ENCODE measurements around the gene TIAM2.
"Not testable (repeated sequence)": the region's sequence is repeated elsewhere in the genome, so short reads cannot be mapped to it uniquely, and the experiment has no call there.

Gene TIAM2

DNA sequence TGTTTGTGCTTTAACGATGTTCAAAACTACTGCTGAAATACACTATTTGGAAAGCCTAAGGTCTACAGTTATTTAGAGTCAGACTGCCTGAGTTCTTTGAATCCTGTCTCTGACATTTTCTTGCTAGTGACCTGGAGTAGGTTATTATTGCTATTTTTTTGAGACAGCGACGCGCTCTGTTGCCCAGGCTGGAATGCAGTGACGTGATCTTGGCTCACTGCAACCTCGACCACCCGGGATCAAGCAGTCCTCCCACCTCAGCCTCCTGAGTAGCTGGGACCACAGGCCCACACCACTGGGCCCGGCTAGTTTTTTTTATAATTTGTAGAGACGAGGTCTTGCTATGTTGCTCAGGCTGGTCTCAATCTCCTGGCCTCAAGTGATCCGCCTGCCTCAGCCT lies 96.6 kb downstream of the TIAM2 start:
- no peak overlapping the region for H3K4me3 Mint-ChIP-seq
- H3K27ac Mint-ChIP-seq = no peak overlapping the region
- peaks cover under 1% of the 10 kb centered on the region for H3K9me3 Mint-ChIP-seq
- peaks cover 3% of the 10 kb centered on the region for H3K4me1 Mint-ChIP-seq (ENCODE audit: low read depth)
- no peaks in the 10 kb centered on the region for H3K27me3 Mint-ChIP-seq (ENCODE audit: low read depth)
- DNase-seq (ENCODE audit: low spot score) = no peak
- peaks cover 1% of the 10 kb centered on the region for H3K36me3 Mint-ChIP-seq (ENCODE audit: low read depth)

DNA sequence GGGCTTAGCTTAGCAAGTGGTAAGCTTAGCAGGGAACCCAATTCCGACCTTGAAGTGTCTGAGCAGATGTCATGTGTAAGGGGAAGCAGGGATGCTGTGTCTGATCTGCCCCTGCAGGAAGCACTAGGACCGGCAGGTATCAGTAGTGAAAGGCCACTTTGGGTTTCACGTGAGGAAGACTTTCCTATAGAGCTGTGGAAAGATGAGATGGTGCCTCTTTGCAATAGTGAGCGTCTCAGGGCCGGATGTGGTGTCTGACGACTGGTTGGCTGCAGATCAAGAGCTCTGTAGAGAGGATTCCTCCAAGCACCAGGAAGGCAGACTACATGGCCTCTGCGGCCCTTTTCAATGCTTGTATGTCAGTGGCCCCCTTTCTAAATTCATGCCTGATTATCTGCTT lies 98.3 kb downstream of the TIAM2 start:
- Mint-ChIP-seq H3K27ac (no peak overlapping the region), H3K36me3 (ENCODE audit: low read depth) (peaks cover 8% of the 10 kb centered on the region), H3K27me3 (ENCODE audit: low read depth) (no peaks in the 10 kb centered on the region), H3K4me1 (ENCODE audit: low read depth) (peaks cover 3% of the 10 kb centered on the region), H3K9me3 (peaks cover 5% of the 10 kb centered on the region), H3K4me3 (no peak overlapping the region)
- DNase-seq (ENCODE audit: low spot score) = no peak

- Mint-ChIP-seq H3K9me3 (peaks cover 5% of the 10 kb centered on the region), H3K4me3 (no peak overlapping the region), H3K36me3 (ENCODE audit: low read depth) (peaks cover 8% of the 10 kb centered on the region), H3K27me3 (ENCODE audit: low read depth) (no peaks in the 10 kb centered on the region), H3K27ac (no peak overlapping the region), H3K4me1 (ENCODE audit: low read depth) (peaks cover 1% of the 10 kb centered on the region)
- no peak for DNase-seq (ENCODE audit: low spot score)
Measured at GRCh38 chr6:155100087-155100486, 105.0 kb downstream of the TIAM2 start.

GRCh38 chr6:155100591-155100990 lies 105.5 kb downstream of the TIAM2 start:
- Mint-ChIP-seq H3K4me1 (ENCODE audit: low read depth) (peaks cover 1% of the 10 kb centered on the region), H3K9me3 (peaks cover 5% of the 10 kb centered on the region), H3K27me3 (ENCODE audit: low read depth) (no peaks in the 10 kb centered on the region), H3K27ac (no peak overlapping the region), H3K36me3 (ENCODE audit: low read depth) (peaks cover 8% of the 10 kb centered on the region), H3K4me3 (no peak overlapping the region)
- no peak for DNase-seq (ENCODE audit: low spot score)

DNA sequence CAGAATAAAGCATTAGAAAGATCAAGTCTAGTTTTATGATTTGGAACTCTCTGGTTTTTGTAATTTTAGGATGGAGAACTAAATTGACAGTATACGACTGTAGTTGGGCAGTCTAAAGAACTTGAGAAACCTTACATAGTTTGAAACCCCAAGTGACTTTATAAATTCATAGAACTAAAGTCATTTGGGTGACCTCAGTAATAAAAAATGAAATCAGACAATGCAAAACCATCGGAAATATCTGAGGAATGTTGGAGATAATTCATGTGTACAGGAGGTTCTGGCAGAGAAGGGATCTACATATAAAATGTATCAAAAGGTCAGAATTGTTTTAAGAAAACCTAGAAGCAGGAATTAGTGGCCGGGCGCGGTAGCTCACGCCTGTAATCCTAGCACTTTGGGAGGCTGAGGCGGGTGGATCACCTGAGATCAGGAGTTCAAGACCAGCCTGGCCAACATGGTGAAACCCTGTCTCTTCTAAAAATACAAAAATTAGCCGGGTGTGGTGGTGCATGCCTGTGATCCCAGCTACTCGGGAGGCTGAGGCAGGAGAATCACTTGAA lies 108.0 kb downstream of the TIAM2 start:
- peaks cover 13% of the 10 kb centered on the region for H3K4me1 Mint-ChIP-seq (ENCODE audit: low read depth)
- H3K36me3 Mint-ChIP-seq (ENCODE audit: low read depth); H3K9me3 Mint-ChIP-seq; H3K27me3 Mint-ChIP-seq (ENCODE audit: low read depth); H3K27ac Mint-ChIP-seq; H3K4me3 Mint-ChIP-seq; DNase-seq (ENCODE audit: low spot score): not testable (repeated sequence)

- Mint-ChIP-seq H3K9me3 (no peaks in the 10 kb centered on the region), H3K27me3 (ENCODE audit: low read depth) (no peaks in the 10 kb centered on the region), H3K27ac (no peak overlapping the region), H3K4me1 (ENCODE audit: low read depth) (peaks cover 15% of the 10 kb centered on the region), H3K36me3 (ENCODE audit: low read depth) (no peaks in the 10 kb centered on the region), H3K4me3 (no peak overlapping the region)
- peak; percentile 54 for DNase-seq (ENCODE audit: low spot score)
Measured at GRCh38 chr6:155103816-155104366, 108.8 kb downstream of the TIAM2 start.

DNA sequence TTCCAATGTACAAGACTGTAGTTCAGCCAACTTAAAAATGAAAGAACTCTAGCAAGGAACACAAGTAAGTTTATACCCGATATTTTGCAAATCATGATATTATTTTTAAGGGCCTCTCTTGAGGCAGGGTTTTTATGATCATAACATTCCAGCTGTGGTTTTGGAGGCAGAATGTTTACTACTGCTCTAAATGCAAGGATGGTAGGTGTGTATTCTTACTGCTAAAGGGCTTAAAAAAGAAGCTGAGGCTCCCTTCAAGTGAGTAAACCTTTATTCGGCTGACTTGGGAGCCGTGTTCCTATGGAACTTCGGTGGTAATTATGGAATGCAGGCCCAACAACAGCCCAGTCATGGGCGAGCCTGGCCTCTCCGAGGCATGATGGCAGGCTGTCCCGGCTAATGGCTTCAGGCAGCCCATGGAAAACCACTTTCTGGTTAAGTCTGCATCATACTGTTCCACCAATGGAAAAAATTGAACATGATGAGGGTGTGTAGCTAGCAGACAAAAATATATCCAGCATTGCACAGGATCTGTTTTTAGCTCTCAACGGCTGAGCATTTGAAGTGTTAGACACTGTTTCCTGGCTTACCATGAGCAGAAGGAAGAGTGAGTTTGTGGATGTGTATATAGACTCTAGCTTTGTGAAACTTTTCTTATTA lies 111.5 kb downstream of the TIAM2 start:
- Mint-ChIP-seq H3K4me3 (peak overlapping the region; percentile 64), H3K9me3 (no peaks in the 10 kb centered on the region), H3K27me3 (ENCODE audit: low read depth) (no peaks in the 10 kb centered on the region)

GRCh38 chr6:155107432-155108069 lies 112.4 kb downstream of the TIAM2 start:
- no peak for DNase-seq (ENCODE audit: low spot score)
- Mint-ChIP-seq H3K27ac (no peak overlapping the region), H3K4me3 (peak overlapping the region; percentile 64), H3K27me3 (ENCODE audit: low read depth) (no peaks in the 10 kb centered on the region), H3K36me3 (ENCODE audit: low read depth) (no peaks in the 10 kb centered on the region), H3K4me1 (ENCODE audit: low read depth) (peaks cover 15% of the 10 kb centered on the region), H3K9me3 (no peaks in the 10 kb centered on the region)

More for the DNA sequence above, 111.5 kb downstream of the TIAM2 start:
- no peak for DNase-seq (ENCODE audit: low spot score)
- Mint-ChIP-seq H3K27ac (peak overlapping the region; percentile 19), H3K4me1 (ENCODE audit: low read depth) (peaks cover 15% of the 10 kb centered on the region), H3K36me3 (ENCODE audit: low read depth) (no peaks in the 10 kb centered on the region)

- H3K4me3 Mint-ChIP-seq = peak overlapping the region; percentile 64
- no peaks in the 10 kb centered on the region for H3K9me3 Mint-ChIP-seq
- H3K27ac Mint-ChIP-seq = no peak overlapping the region
- no peak for DNase-seq (ENCODE audit: low spot score)
- H3K36me3 Mint-ChIP-seq (ENCODE audit: low read depth) = no peaks in the 10 kb centered on the region
- H3K27me3 Mint-ChIP-seq (ENCODE audit: low read depth) = no peaks in the 10 kb centered on the region
- peaks cover 17% of the 10 kb centered on the region for H3K4me1 Mint-ChIP-seq (ENCODE audit: low read depth)
Measured at GRCh38 chr6:155108070-155108820, 113.1 kb downstream of the TIAM2 start.

DNA sequence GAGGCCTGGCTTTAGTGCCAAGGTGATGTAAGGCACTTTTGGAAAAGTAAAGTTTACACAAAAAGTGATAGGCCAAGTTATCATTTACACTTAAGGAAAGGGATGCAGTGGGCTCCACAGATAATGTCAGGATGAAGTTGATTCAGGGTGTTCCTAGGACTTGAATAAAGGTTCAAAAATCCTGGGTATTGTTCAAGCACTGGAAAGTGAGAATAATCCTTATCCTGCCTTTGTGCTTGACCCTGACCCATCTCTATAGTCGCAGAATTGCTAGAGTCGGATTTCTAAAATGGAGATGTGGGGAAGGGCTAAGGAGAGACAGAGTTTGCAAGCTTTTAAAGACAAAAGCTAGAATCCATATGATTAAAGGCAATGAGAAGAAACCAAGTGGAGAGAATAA lies 115.6 kb downstream of the TIAM2 start:
- Mint-ChIP-seq H3K4me3 (no peak overlapping the region), H3K27ac (no peak overlapping the region), H3K4me1 (ENCODE audit: low read depth) (peaks cover 18% of the 10 kb centered on the region), H3K36me3 (ENCODE audit: low read depth) (no peaks in the 10 kb centered on the region), H3K27me3 (ENCODE audit: low read depth) (no peaks in the 10 kb centered on the region), H3K9me3 (no peaks in the 10 kb centered on the region)
- DNase-seq (ENCODE audit: low spot score) = no peak

DNA sequence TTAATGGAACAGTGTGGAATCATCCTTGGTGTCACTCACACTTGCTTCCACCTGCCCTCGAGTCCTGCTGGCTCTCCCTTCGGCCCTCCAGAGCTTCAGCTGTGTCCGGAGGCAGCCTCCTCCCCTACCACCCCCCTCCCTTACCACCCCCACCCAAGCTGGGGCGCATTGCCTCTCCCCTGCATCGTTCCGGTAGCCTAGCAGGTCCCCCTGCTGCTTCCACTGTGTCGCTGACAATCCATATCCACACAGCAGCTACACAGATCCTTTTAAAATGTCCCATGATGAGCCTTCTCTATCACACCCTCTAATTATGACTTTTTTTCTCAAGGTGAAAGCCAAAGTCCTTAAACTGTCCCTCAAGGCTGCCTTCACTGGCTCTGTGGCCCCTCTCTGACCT lies 117.6 kb downstream of the TIAM2 start:
- Mint-ChIP-seq H3K36me3 (ENCODE audit: low read depth) (no peaks in the 10 kb centered on the region), H3K4me1 (ENCODE audit: low read depth) (peaks cover 17% of the 10 kb centered on the region), H3K4me3 (no peak overlapping the region), H3K9me3 (no peaks in the 10 kb centered on the region), H3K27ac (no peak overlapping the region), H3K27me3 (ENCODE audit: low read depth) (no peaks in the 10 kb centered on the region)
- DNase-seq (ENCODE audit: low spot score) = no peak

DNA sequence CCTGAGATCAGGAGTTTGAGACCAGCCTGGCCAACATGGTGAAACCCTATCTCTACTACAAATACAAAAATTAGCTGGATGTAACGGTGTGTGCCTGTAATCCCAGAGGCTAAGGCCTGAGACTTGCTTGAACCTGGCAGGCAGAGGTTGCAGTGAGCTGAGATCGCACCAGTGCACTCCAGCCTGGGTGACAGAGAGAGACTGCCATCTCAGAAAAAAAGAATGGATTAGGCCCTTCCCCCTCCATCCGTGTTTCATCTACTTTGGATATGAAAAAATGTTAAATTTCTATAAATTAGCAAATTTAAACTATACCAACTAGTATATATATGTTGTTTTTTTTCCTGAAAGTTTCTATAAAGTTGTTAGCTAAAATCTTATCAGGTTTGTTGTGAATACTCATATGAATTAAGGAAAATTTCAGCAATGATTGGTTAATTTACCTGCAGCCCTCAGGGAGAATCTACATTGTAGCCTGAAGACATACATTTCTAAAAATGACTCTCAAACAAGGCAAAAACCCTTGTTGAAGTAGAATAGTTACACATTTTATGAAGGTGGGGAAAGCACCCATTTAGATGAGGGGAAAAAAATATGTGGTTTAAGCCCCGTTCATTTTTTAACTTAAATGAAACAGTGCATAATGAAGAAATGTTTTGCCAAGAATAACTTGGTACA lies 120.9 kb downstream of the TIAM2 start:
- DNase-seq (ENCODE audit: low spot score) = no peak
- H3K36me3 Mint-ChIP-seq (ENCODE audit: low read depth) = no peaks in the 10 kb centered on the region
- peaks cover 11% of the 10 kb centered on the region for H3K4me1 Mint-ChIP-seq (ENCODE audit: low read depth)
- H3K27me3 Mint-ChIP-seq (ENCODE audit: low read depth) = no peaks in the 10 kb centered on the region
- H3K9me3 Mint-ChIP-seq = no peaks in the 10 kb centered on the region
- H3K27ac Mint-ChIP-seq = peak overlapping the region; percentile 23
- H3K4me3 Mint-ChIP-seq = no peak overlapping the region

GRCh38 chr6:155116571-155116910 lies 121.4 kb downstream of the TIAM2 start:
- Mint-ChIP-seq H3K4me3 (no peak overlapping the region), H3K27me3 (ENCODE audit: low read depth) (no peaks in the 10 kb centered on the region), H3K9me3 (no peaks in the 10 kb centered on the region), H3K36me3 (ENCODE audit: low read depth) (no peaks in the 10 kb centered on the region), H3K4me1 (ENCODE audit: low read depth) (peaks cover 12% of the 10 kb centered on the region), H3K27ac (peak overlapping the region; percentile 23)
- no peak for DNase-seq (ENCODE audit: low spot score)
